Body of pancreas (tissue), 4 donors: ENCODE measurements around the gene SLX4.

ENCODE experiments used
- CTCF ChIP-seq, 7 experiments: fragments of 450-650 bp in 4 of 7; fragments of 200-600 bp in 3 of 7; sonication (generic) in 3 of 7; IDR thresholded peaks; one replicate each; pipeline ENCODE4 v1.5.1; 2016 to 2019; ENCODE audit warnings: antibody characterized with exemption in 7 of 7
- POLR2A ChIP-seq, 3 donors: fragments of 450-650 bp; IDR thresholded peaks; one replicate each; pipeline ENCODE4 v1.6.1; 2016; ENCODE audit warnings: antibody characterized with exemption in 3 of 3, mild to moderate bottlenecking in 2 of 3

GRCh38 chr16:3532741-3533140 lies 78.7 kb downstream of the SLX4 start:
- TF ChIP-seq POLR2A (IDR thresholded peaks at IDR 0.05) (no peak), CTCF (IDR thresholded peaks at IDR 0.05) (no peak)
